ENCODE data around the gene SPTSSA. TPM values are rescaled to one million over a fixed set of nuclear protein-coding genes. Genes with fewer than 3 reads are reported as not detected.

The SPTSSA gene
- total and polyA plus RNA-seq, 10 of the 15 experiments (the other 5 are each of a cell fraction or from before 2014, with no cell fraction given) = 9.3 to 37.7 (median 21.0) TPM

- TF ChIP-seq MTA2 (IDR thresholded peaks at IDR 0.05; ENCODE audit: low read depth) = no peak
- TF ChIP-seq SMARCA5 (IDR thresholded peaks at IDR 0.05) = no peak
- no peak for TF ChIP-seq RCOR1 (conservative IDR thresholded peaks at IDR 0.05; ENCODE audit: low read depth, low read length)
- no peak for TF ChIP-seq SKIL (IDR thresholded peaks at IDR 0.05; ENCODE audit: low read depth, poor library complexity, severe bottlenecking)
- TF ChIP-seq MEF2B (IDR thresholded peaks at IDR 0.05; ENCODE audit: partially characterized antibody, poor library complexity, severe bottlenecking) = no peak
These were observed 12.1 kb downstream of the SPTSSA start (continued) for GRCh38 chr14:34449819-34450541.

GRCh38 chr14:34439090-34439489, 22.9 kb downstream of the SPTSSA start:
- no peak for FAIRE-seq
- BruUV-seq (replicated peaks) = no TSS peak
- POLR2A ChIA-PET = no interaction called here
- TF ChIP-seq YBX1 (IDR thresholded peaks at IDR 0.05) = no peak
- no peak for TF ChIP-seq ZSCAN29 (IDR thresholded peaks at IDR 0.05)
- TF ChIP-seq EP300 (IDR thresholded peaks at IDR 0.05; ENCODE audit: borderline replicate concordance in 1 of 2, control insufficient read depth in 1 of 2, low read depth in 2 of 2, low read length in 2 of 2) = no peak
- TF ChIP-seq RELB (IDR thresholded peaks at IDR 0.05; ENCODE audit: low read depth) = no peak
- TF ChIP-seq CTCF (IDR thresholded peaks at IDR 0.05 in 2 of 3, conservative IDR thresholded peaks at IDR 0.05 in 1 of 3; ENCODE audit: control insufficient read depth in 2 of 3, extremely low read depth in 1 of 3, insufficient read depth in 1 of 3, low read depth in 3 of 3, low read length in 3 of 3) = no peak
- no peak for TF ChIP-seq HDGF (IDR thresholded peaks at IDR 0.05)
- TF ChIP-seq NFXL1 (IDR thresholded peaks at IDR 0.05; ENCODE audit: borderline replicate concordance) = no peak

More at GRCh38 chr14:34439090-34439489, 22.9 kb downstream of the SPTSSA start:
- Histone ChIP-seq H4K20me1 (ENCODE audit: control insufficient read depth, insufficient read depth) (no peaks in the 10 kb centered on the region), H3K36me3 (ENCODE audit: control insufficient read depth in 2 of 2, insufficient read depth in 2 of 2, low read length in 1 of 2) (no peaks in the 10 kb centered on the region; a peak in 1 of 4 replicates), H3K4me2 (ENCODE audit: control insufficient read depth, insufficient read depth) (no peak overlapping the region), H3K79me2 (ENCODE audit: control insufficient read depth, insufficient read depth, low read length) (peaks cover 1% of the 10 kb centered on the region), H3K9me3 (replicated peaks; ENCODE audit: control insufficient read depth, insufficient read depth, low read length) (no peaks in the 10 kb centered on the region), H3K4me3 (no peak overlapping the region), H3K27ac (ENCODE audit: control insufficient read depth, insufficient read depth) (no peak overlapping the region), H2AFZ (ENCODE audit: control insufficient read depth, low read depth, low read length) (no peak overlapping the region), H3K9ac (ENCODE audit: control insufficient read depth, insufficient read depth, low read length) (no peak overlapping the region), H3K4me1 (ENCODE audit: control insufficient read depth, insufficient read depth, low read length) (peaks cover 4% of the 10 kb centered on the region; the same call in 1 of the 2 replicates), H3K27me3 (replicated peaks in 1 of 2; ENCODE audit: control insufficient read depth in 2 of 2, insufficient read depth in 2 of 2, low read length in 1 of 2) (no peaks in the 10 kb centered on the region)
- ChIA-PET CTCF (interaction anchor here (1.1 to 1.2 kb wide), 2 partner anchors 97 to 598 kb away, joined by 3 to 4 read pairs; no protein-coding TSS in a partner anchor), SMC1A (ENCODE audit: uncharacterized antibody, unreplicated experiment) (no interaction called here), RAD21 (ENCODE audit: unreplicated experiment) (no interaction called here)
- no peak for DNase-seq (ENCODE audit: low read depth, low spot score)
- in situ Hi-C loops (cut with MboI) = no loop called here
- ATAC-seq = no peak
- 100% methylated on average over 4 of the region's 4 CpGs for WGBS (ENCODE audit: insufficient coverage, insufficient replicate concordance, low lambda C conversion rate, missing lambda C conversion rate)
- intact Hi-C loops (cut with micrococcal nuclease; ENCODE audit: unreplicated experiment) = no loop called here
